SJSA1 (cell line): ENCODE data around the gene TUBB6. TPM values are rescaled to one million over a fixed set of nuclear protein-coding genes. Genes with fewer than 3 reads are reported as not detected.

Experiments used
- DNase-seq, 2 experiments: peaks; one replicate each; pipeline ENCODE4 v3.0.0-alpha.2; 2015 to 2020; ENCODE audit warnings: low spot score in 2 of 2, low read depth in 1 of 2
- H3K27ac ChIP-seq: fragments of 250-450 bp; sonication (Bioruptor Pico); 2 replicates; pipeline ENCODE4 v1.5.1; 2020; ENCODE audit warnings: mild to moderate bottlenecking, moderate library complexity
- H3K27me3 ChIP-seq: fragments of 250-450 bp; sonication (Bioruptor Pico); replicated peaks from 2 replicates; pipeline ENCODE4 v1.5.1; 2020; ENCODE audit warnings: mild to moderate bottlenecking, moderate library complexity
- H3K36me3 ChIP-seq: fragments of 250-450 bp; sonication (Bioruptor Pico); 2 replicates; pipeline ENCODE4 v1.5.1; 2020; ENCODE audit warnings: mild to moderate bottlenecking
- H3K4me1 ChIP-seq: fragments of 250-450 bp; sonication (Bioruptor Pico); replicated peaks from 2 replicates; pipeline ENCODE4 v1.6.1; 2021; ENCODE audit warnings: mild to moderate bottlenecking
- H3K4me3 ChIP-seq: fragments of 250-450 bp; sonication (Bioruptor Pico); 2 replicates; pipeline ENCODE4 v1.5.1; 2020; ENCODE audit warnings: mild to moderate bottlenecking
- H3K9me3 ChIP-seq: fragments of 250-450 bp; sonication (Bioruptor Pico); replicated peaks from 2 replicates; pipeline ENCODE4 v1.5.1; 2020; ENCODE audit warnings: mild to moderate bottlenecking
- total RNA-seq: library from RNA; depleted of rRNA; stranded (reverse); fragments of >200 nt; shearing (Covaris generic); gene quantifications from 2 replicates; pipeline ENCODE4 v1.2.3, GENCODE V29; 2014; rRNA removed

TUBB6 gene
- total RNA-seq = 501 and 738 TPM in 2 replicates

DNA sequence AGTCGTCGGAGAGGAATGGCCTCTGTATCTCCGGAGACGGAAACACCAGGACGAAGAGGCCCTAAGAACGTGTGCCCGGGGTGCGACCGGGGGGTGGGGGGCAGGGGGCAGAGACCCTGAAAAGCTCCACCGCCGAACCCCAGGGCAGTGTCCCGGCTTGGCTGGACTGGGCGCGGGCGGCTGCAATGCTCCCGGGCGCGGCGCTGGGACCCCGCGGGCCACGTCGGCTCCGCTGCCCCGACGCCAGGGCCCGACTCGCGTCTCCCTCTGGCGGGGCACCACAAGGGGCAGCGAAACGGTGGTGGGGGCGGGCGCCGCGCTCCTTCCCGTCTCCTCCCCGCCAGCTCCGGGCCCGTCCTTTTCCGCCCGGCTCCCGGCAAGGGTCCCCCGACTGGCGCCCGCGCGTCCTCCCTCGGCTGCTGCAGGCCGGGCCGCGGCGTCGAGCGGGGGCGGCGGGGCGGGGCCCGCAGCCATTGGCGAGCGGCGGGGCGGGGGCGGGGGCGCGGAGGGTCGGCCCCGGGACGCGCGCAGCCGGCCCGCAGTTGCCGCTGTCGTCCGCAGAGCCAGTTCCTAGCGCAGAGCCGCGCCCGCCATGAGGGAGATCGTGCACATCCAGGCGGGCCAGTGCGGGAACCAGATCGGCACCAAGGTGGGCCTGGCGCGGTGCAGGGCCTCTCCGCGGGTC, at the start of gene TUBB6:
TUBB6 (plus strand) TSS at position 541 of the 685 bp plus-strand sequence; CDS start at position 593, 52 bp downstream.
- DNase-seq = peak; percentile 87 to 93
- Histone ChIP-seq H3K27ac (peak within 1 kb of the TSS; percentile 99), H3K27me3 (no peaks in the 10 kb centered on the region), H3K9me3 (peaks cover 11% of the 10 kb centered on the region), H3K36me3 (peaks cover 48% of the 10 kb centered on the region), H3K4me3 (peak within 1 kb of the TSS; percentile 100), H3K4me1 (peaks cover 24% of the 10 kb centered on the region)

DNA sequence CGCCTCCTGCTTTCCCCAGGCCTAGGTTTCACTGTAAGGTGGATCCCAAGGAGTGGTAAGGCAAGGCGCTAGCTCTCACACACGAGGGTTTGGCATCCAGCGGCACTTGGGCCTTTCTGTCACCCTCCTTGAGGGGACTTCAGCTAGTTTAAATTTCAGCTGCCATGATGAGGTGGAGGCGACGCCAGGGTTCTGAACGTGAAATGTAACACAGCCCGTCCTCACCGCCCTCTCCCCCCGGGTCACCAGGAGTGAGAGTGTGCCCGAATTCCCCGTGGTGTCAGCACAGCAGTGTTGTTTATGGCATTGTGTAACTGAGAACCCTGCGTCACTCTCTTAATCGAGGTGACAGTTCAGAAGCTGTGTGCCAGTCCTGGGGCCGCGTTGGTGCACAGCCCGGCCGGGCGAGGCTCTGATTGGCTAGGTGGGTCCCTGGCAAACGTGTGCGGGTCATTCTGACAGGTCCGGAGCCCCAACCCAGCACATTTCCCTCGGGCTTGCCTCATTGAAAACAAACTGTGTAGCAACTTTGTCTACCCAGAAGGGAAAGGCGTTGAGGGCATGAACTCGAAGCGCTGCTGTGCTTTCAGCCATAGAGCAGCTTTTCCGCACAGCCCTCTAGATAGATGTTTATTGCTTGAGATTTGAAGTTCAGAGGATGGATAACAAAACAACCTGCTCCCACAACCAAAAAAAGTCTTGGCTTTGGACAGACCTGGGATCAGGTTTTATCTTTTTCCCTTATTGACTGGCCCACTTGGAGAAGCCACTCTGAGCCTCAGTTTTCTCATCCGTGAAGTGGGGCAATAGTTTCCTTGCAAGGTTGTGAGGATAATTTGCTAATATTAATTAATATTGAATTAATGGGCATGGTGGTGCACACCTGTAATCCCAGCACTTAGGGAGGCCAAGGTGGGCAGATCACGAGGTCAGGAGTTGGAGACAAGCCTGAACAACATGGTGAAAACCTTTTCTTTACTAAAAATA, 49.0 kb upstream of the TUBB6 start:
- H3K27me3 ChIP-seq = peaks cover 15% of the 10 kb centered on the region
- DNase-seq = no peak
- H3K4me1 ChIP-seq = peaks cover 16% of the 10 kb centered on the region
- H3K36me3 ChIP-seq = no peaks in the 10 kb centered on the region
- no peaks in the 10 kb centered on the region for H3K9me3 ChIP-seq
- H3K4me3 ChIP-seq = no peak overlapping the region
- H3K27ac ChIP-seq = no peak overlapping the region

DNA sequence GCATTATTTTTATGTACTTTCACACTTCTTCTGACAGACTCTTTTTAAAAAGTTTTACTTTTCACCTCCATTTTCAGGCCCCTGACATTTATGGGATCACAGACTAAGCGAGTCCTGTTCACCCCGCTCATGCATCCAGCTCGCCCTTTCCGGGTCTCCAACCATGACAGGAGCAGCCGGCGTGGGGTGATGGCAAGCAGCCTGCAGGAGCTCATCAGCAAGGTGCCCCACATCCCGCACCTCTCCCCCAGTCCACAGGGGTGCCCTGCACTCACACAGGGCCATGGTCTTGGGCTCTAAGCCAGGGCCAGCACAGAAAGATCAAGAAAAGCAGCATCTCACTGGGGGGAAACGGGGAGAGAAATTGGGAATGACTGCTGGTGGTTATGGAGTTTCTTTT, 45.3 kb upstream of the TUBB6 start:
- no peak overlapping the region for H3K27ac ChIP-seq
- no peak for DNase-seq
- H3K9me3 ChIP-seq = no peaks in the 10 kb centered on the region
- H3K36me3 ChIP-seq = no peaks in the 10 kb centered on the region
- H3K4me1 ChIP-seq = no peaks in the 10 kb centered on the region
- peaks cover 12% of the 10 kb centered on the region for H3K27me3 ChIP-seq
- no peak overlapping the region for H3K4me3 ChIP-seq

DNA sequence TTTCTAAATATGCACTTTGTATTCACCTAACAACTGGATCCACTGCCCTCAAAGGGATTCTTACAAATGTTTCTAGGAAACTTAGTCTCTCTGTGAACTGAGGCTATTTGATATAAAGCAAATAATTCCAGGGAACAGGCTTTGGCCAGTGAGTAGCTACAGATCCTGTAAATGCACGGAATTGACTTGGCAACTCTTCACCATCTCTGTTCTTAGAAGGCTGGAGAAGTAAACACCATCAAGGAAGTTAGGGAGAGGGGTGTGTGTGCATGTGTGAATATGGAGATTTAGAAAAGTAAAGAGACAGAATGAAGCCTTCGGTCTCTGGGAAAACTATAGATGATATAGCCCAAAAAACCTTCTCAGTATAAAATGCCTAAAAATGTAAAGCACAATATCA, 43.2 kb upstream of the TUBB6 start:
- no peaks in the 10 kb centered on the region for H3K36me3 ChIP-seq
- H3K27ac ChIP-seq = no peak overlapping the region
- no peak overlapping the region for H3K4me3 ChIP-seq
- H3K9me3 ChIP-seq = no peaks in the 10 kb centered on the region
- H3K27me3 ChIP-seq = peaks cover 12% of the 10 kb centered on the region
- H3K4me1 ChIP-seq = no peaks in the 10 kb centered on the region
- no peak for DNase-seq

DNA sequence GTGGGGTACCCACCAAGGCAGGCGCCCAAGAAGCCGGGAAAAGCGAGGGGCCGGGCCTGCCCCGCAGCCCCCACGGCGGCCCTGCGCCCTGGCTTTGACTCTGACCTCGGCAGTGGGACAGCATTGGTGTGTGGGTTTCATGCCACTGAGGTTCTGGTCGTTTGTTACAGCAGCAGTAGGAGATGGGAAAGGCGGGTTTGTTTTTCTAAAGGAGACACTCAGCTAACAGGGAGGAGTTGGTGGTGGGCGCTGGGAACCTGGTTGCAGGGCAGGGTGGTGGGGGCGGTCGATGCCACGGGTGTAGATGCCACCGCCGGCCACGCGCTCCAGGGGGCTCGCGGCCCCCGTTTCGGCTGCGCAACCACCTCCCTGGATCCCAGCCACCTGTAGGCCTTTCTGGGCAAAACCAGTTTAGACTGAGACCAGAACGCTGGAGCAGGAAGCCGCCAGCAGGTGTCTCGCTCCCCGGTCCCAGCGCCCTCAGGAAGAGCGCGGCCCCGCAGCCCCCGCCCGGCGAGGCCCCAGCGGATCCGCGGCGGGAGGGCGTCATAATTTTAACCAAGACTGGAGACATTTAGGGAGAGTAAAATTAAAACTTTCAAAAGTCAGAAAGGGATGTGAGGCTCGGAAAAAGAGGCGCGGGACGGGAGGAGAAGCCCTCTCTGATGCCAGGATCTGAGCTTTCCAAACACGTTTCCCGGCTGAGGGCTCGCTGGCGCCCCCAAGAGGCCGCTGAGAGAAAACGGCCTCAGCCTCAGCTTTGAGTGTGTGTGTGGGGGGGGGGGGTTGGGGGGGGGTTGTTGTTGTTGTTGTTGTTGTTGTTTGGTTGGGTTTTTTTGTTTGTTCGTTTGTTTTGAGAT, 36.4 kb upstream of the TUBB6 start:
- Histone ChIP-seq H3K4me1 (peaks cover 4% of the 10 kb centered on the region; the same call in 1 of the 2 replicates), H3K36me3 (no peaks in the 10 kb centered on the region), H3K27ac (no peak overlapping the region), H3K27me3 (no peaks in the 10 kb centered on the region), H3K9me3 (no peaks in the 10 kb centered on the region), H3K4me3 (peak overlapping the region; percentile 45)
- DNase-seq = peak; percentile 72 to 91

DNA sequence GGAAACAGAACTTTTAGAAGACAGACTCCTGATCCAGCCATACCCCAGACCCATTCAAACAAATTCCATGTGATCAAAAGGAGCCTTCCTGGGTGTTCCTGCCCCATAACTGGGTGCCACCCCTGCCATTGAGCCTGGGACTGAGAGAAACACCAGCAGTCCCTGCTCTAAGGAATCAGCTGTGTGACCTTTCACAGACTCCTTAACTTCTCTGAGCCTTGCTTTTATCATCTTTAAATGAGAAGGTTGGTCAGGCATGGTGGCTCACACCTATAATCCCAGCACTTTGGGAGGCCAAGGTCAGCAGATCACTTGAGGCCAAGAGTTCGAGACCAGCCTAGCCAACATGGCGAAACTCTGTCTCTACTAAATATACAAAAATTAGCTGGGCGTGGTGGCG, 33.2 kb upstream of the TUBB6 start:
- DNase-seq = no peak
- no peaks in the 10 kb centered on the region for H3K27me3 ChIP-seq
- H3K4me3 ChIP-seq = no peak overlapping the region
- H3K36me3 ChIP-seq = no peaks in the 10 kb centered on the region
- peaks cover 30% of the 10 kb centered on the region for H3K4me1 ChIP-seq
- no peaks in the 10 kb centered on the region for H3K9me3 ChIP-seq
- no peak overlapping the region for H3K27ac ChIP-seq

DNA sequence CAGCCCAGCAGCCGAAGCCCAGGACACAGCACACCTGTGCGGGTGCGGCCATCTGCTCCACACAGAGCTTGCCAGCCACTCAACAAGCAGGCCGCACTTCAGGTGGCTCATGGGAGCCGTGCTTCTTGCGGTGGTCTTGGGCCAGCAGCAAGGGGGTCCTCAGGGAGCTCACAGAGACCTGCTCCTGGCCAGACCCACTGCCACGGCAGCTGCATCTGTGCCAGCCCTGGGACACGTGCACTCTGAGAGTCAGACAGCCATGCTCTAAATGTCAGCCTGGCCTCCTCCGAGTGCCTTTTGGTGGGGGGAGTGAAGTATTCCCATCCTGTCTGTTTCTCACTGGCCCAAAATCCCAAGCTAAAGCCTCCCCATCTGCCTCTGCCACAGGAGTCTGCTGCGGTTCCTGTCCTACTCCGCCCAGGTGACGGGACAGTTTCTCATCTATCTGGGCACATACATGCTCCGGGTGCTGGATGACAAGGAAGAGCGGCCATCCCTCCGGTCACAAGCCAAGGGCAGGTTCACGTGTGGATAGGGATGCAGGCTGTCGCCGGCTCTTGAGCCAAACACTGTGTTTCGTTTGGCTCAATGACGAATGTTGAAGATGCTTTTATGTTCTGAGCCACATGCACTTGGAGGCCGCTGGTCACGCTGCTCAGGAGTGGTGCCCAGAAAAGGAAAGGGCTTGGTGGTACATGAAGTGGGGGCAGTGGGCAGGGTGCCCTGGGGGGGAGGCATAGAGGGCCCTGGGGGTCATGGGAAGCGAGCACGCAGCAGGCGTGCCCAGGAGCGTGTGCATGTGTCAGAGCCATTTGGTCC, 31.1 kb upstream of the TUBB6 start:
- no peak for DNase-seq
- Histone ChIP-seq H3K27me3 (no peaks in the 10 kb centered on the region), H3K4me1 (peaks cover 46% of the 10 kb centered on the region), H3K36me3 (no peaks in the 10 kb centered on the region), H3K9me3 (no peaks in the 10 kb centered on the region), H3K27ac (no peak overlapping the region), H3K4me3 (no peak overlapping the region)

DNA sequence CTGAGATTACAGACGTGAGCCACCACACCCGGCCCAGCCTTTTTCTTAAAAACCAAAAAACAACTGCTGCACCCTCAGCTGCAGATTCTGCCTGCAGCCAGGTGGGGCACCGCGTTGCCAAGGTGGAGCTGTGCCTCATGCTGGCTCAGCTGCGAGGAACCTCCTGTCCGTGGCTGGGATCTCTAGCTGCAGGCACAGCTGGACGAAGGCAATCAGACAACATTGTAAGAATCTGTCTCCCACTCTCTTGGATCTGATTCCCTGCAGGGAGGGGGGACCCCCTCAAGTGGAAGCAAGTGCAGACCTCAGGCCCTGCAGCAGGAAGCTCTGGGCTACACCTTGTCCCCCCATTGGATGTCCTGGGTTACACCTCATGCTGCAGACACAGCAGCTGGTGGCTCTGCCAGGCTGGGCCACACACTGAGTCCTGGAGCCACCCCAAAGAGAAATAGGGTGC, 29.8 kb upstream of the TUBB6 start:
- Histone ChIP-seq H3K4me1 (peaks cover 59% of the 10 kb centered on the region), H3K27me3 (no peaks in the 10 kb centered on the region), H3K36me3 (no peaks in the 10 kb centered on the region), H3K27ac (peak overlapping the region; percentile 91), H3K9me3 (no peaks in the 10 kb centered on the region), H3K4me3 (peak overlapping the region; percentile 39)
- DNase-seq = peak in 1 of 2 experiments; percentile 35

DNA sequence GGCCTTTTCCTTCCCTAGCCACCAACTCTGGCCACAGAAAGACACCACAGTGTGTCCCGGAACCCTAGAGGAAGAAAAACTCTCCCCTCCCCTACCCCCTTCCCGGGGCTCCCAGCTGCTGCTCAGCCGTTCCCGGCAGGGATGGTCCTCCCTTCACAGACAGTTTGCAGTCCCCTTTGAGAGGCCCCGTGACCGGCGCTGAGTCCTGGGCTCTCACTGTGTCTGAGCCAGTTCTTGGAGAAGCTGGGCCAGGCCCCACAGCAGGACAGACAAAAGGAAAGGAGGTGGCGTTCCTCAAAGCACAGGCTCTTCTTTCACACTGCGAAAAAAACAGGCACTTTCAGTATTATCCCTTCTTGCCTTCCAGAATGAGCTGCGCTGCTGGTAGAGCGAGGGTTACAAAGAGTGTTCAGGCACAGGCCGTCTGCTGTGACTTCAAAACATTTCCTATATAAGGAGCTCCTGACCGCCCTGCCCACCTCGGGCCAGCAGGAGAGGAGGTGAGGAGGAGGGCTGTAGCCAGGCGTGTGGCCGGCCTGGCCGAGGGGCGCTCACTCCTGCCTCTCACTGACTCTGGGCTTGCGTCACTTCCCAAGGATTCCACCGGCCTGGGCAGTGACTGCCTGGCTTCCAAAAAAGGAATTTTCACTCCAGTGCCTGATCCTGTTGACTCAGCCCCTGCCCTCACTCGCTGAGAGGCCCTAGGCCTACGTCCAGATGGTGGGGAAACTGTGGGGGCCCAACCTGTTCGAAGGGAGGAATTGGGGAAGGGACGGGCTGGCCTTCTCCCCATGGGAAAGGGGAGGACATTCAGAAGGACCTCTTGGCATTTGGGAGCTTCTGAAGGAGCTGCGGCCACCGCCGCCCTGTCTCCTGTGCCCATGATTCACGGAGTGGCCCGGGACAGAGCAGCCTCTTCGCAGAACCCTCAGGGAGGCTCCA, 29.0 kb upstream of the TUBB6 start:
- peak overlapping the region; percentile 39 for H3K4me3 ChIP-seq
- H3K27ac ChIP-seq = peak overlapping the region; percentile 91
- H3K4me1 ChIP-seq = peaks cover 59% of the 10 kb centered on the region
- DNase-seq = peak; percentile 93 to 96
- H3K9me3 ChIP-seq = no peaks in the 10 kb centered on the region
- no peaks in the 10 kb centered on the region for H3K36me3 ChIP-seq
- no peaks in the 10 kb centered on the region for H3K27me3 ChIP-seq

DNA sequence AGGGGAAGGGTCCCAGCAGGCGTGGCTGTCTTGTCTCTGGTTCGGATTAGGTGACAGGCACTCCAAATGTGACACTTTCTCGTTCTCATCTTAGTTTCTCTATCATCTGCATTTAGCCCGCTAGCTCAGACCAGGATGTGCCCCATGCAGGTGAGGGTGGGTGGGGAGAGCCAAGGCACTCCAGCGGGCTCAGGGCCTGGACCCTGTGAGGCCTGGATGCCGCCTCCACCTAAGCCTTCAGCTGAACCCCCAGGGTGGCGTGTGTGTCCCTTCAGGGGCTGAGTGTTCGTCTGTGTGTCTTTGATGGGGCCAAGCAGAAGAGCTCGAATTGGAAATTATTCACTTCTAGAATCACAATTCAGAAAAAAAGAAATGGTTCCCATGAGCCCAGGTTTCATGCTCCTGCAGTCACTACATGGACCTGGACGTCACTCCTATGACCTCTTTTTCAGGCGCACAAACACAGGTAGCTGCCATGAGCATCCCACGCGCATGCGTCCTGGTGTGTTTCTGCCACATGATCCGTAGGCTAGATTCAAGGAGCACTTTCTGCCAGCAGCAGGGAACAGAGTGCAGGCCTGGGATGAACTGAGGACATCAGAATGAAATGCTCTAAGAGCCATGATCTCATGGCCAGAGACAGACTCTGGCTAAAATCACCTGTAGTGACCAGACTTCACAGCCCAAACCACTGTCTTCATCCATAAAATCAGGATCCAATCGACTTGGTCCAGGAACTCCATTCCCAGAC, 28.1 kb upstream of the TUBB6 start:
- no peaks in the 10 kb centered on the region for H3K27me3 ChIP-seq
- no peaks in the 10 kb centered on the region for H3K36me3 ChIP-seq
- H3K9me3 ChIP-seq = no peaks in the 10 kb centered on the region
- DNase-seq = no peak
- peaks cover 59% of the 10 kb centered on the region for H3K4me1 ChIP-seq
- peak overlapping the region; percentile 39 for H3K4me3 ChIP-seq
- H3K27ac ChIP-seq = peak overlapping the region; percentile 91

DNA sequence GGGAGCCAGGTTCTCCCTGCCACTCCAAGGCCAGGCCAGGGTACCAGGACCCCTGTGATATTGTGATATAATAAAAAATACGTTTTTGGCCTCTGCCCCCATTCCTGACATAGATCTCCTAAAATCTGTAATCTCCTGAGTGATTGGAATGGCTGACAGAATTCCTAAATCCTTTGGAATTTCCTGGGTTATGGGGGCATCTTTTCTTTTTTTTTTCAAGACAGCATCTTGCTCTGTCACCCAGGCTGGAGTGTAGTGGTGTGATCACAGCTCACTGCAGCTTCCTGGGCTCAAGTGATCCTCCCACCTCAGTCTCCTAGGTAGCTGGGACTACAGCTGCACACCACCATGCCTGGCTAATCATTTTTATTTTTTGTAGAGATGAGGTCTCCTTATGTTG, 26.2 kb upstream of the TUBB6 start:
- DNase-seq = no peak
- H3K27me3 ChIP-seq = no peaks in the 10 kb centered on the region
- H3K4me3 ChIP-seq = no peak overlapping the region
- no peaks in the 10 kb centered on the region for H3K36me3 ChIP-seq
- H3K9me3 ChIP-seq = no peaks in the 10 kb centered on the region
- H3K27ac ChIP-seq = peak overlapping the region; percentile 78
- H3K4me1 ChIP-seq = peaks cover 59% of the 10 kb centered on the region
